OCI-LY7 (cell line): Measurements from ENCODE around the gene SPAAR. TPM values are rescaled to one million over a fixed set of nuclear protein-coding genes. Genes with fewer than 3 reads are reported as not detected.

Source experiments
- BruUV-seq: library from RNA; stranded (reverse); fragments of 400-500 nt; replicated peaks from 2 replicates; lab custom pipeline; 2021; lab: Mats Ljungman, UMichigan
- CTCF ChIA-PET: fragments of 300-600 bp; sonication (Branson Sonifier 250); formaldehyde crosslinking; loops from one replicate; lab custom pipeline; 2022; ENCODE audit warnings: antibody characterized with exemption; ENCODE audit not compliant: unreplicated experiment; lab: Charles Lee
- POLR2A ChIA-PET: fragments of 300-600 bp; sonication (Branson Sonifier 250); formaldehyde crosslinking; loops from one replicate; lab custom pipeline; 2022; ENCODE audit warnings: antibody characterized with exemption; lab: Charles Lee
- DNase-seq: peaks from one replicate; pipeline ENCODE4 v3.0.0-alpha.2; 2015; ENCODE audit warnings: low spot score
- H2AFZ ChIP-seq: fragments of 200-600 bp; sonication (generic), shearing (Covaris generic); 2 replicates; pipeline ENCODE4 v1.6.1; 2014; ENCODE audit warnings: mild to moderate bottlenecking, antibody characterized with exemption, low read length, moderate library complexity
- H3K27ac ChIP-seq: fragments of 200-600 bp; sonication (generic); 2 replicates; pipeline ENCODE4 v1.5.1; 2014; ENCODE audit warnings: mixed run types, low read depth, mild to moderate bottlenecking, moderate library complexity, low read length, inconsistent platforms; ENCODE audit not compliant: poor library complexity, severe bottlenecking
- H3K36me3 ChIP-seq: fragments of 200-600 bp; sonication (generic); 2 replicates; pipeline ENCODE4 v1.6.1; 2014; ENCODE audit warnings: mild to moderate bottlenecking, antibody characterized with exemption, low read length, moderate library complexity, mixed read lengths; ENCODE audit not compliant: insufficient read depth
- H3K4me1 ChIP-seq: fragments of 200-600 bp; sonication (generic); 2 replicates; pipeline ENCODE4 v1.5.1; 2014; ENCODE audit warnings: mild to moderate bottlenecking, low read length; ENCODE audit not compliant: insufficient read depth, poor library complexity, severe bottlenecking
- H3K4me2 ChIP-seq: fragments of 200-600 bp; sonication (generic); 2 replicates; pipeline ENCODE4 v1.6.1; 2014; ENCODE audit warnings: mild to moderate bottlenecking, low read length
- H3K4me3 ChIP-seq: fragments of 200-600 bp; sonication (generic); 2 replicates; pipeline ENCODE4 v1.5.1; 2014; ENCODE audit warnings: mild to moderate bottlenecking, low read depth, low read length; ENCODE audit not compliant: poor library complexity, severe bottlenecking
- H3K79me2 ChIP-seq: fragments of 200-600 bp; sonication (generic); 2 replicates; pipeline ENCODE4 v1.6.1; 2016; ENCODE audit warnings: low read depth, mild to moderate bottlenecking, low read length, moderate library complexity, mixed read lengths; ENCODE audit not compliant: insufficient read depth
- H3K9me2 ChIP-seq: fragments of 200-600 bp; sonication (generic); 2 replicates; pipeline ENCODE4 v1.6.1; 2016; ENCODE audit warnings: mild to moderate bottlenecking, low read length, mixed read lengths; ENCODE audit not compliant: insufficient read depth
- H3K9me3 ChIP-seq: fragments of 200-600 bp; sonication (generic); 2 replicates; pipeline ENCODE4 v1.6.1; 2014; ENCODE audit warnings: mild to moderate bottlenecking, mixed run types, low read length, mixed read lengths
- H4K20me1 ChIP-seq: fragments of 200-600 bp; sonication (generic); 2 replicates; pipeline ENCODE4 v1.6.1; 2014; ENCODE audit warnings: mild to moderate bottlenecking, antibody characterized with exemption, low read length, moderate library complexity, mixed read lengths; ENCODE audit not compliant: insufficient read depth
- EZH2phosphoT487 ChIP-seq: fragments of 200-600 bp; sonication (generic); IDR thresholded peaks from 2 replicates; pipeline ENCODE4 v1.6.1; 2018; ENCODE audit warnings: low read depth, borderline replicate concordance, mild to moderate bottlenecking, mixed run types, antibody characterized with exemption, low read length, moderate library complexity, mixed read lengths
- intact Hi-C: fragments of 100-400 bp; cut with micrococcal nuclease; formaldehyde crosslinking; loops from one replicate; pipeline ENCODE4 v1.10.0; 2022; ENCODE audit not compliant: unreplicated experiment
- total RNA-seq, 2 experiments: library from RNA; depleted of rRNA in 1 of 2; stranded (reverse); fragments of >200 nt in 1 of 2; shearing (Covaris generic) in 1 of 2; gene quantifications; 2 replicates each; pipeline ENCODE4 v1.2.3, GENCODE V29; 2014 to 2022
- TF ChIP-seq, protein P1 (sequence below): fragments of 200-600 bp; sonication (generic); conservative IDR thresholded peaks from 2 replicates; pipeline ENCODE4 v1.5.1; 2014; ENCODE audit warnings: mild to moderate bottlenecking, antibody characterized with exemption, low read length, moderate library complexity, mixed read lengths

Gene SPAAR
- total RNA-seq, 2 experiments from 2014 or later: not detected

DNA sequence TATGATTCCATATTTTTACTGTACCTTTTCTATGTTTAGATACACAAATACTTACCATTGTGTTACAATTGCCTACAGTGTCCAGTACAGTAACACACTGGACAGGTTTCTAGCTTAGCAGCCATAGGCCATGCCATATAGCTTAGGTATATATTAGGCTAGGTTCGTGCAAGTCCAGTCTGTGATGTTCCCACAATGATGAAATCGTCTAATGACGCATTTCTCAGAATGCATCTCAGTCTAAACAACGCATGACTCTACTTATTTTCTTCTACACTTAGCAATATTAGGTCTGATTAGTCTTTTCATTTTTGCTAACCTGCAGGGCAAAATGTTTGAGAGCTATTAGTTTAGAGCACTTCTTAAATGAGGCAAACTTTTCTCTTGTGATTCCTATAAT lies 26.0 kb downstream of the SPAAR start:
- Histone ChIP-seq H4K20me1 (no peaks in the 10 kb centered on the region), H3K27ac (no peak overlapping the region), H3K9me2 (no peaks in the 10 kb centered on the region), H3K4me3 (no peak overlapping the region), H3K9me3 (peaks cover 8% of the 10 kb centered on the region; the same call in 1 of the 2 replicates), H3K79me2 (no peaks in the 10 kb centered on the region), H2AFZ (no peak overlapping the region), H3K4me1 (peaks cover 35% of the 10 kb centered on the region), H3K4me2 (no peak overlapping the region), H3K36me3 (no peaks in the 10 kb centered on the region; the same call in 1 of the 2 replicates)
- ChIA-PET CTCF (interaction anchor here (1.0 kb wide), 1 partner anchor 41 kb away, joined by 3 read pairs; no protein-coding TSS in a partner anchor), POLR2A (interaction anchor here (0.7 kb wide), 1 partner anchor 18 kb away, joined by 3 read pairs; no protein-coding TSS in a partner anchor)
- intact Hi-C loops: no loop called here
- DNase-seq: no peak
- TF ChIP-seq, protein P1, sequence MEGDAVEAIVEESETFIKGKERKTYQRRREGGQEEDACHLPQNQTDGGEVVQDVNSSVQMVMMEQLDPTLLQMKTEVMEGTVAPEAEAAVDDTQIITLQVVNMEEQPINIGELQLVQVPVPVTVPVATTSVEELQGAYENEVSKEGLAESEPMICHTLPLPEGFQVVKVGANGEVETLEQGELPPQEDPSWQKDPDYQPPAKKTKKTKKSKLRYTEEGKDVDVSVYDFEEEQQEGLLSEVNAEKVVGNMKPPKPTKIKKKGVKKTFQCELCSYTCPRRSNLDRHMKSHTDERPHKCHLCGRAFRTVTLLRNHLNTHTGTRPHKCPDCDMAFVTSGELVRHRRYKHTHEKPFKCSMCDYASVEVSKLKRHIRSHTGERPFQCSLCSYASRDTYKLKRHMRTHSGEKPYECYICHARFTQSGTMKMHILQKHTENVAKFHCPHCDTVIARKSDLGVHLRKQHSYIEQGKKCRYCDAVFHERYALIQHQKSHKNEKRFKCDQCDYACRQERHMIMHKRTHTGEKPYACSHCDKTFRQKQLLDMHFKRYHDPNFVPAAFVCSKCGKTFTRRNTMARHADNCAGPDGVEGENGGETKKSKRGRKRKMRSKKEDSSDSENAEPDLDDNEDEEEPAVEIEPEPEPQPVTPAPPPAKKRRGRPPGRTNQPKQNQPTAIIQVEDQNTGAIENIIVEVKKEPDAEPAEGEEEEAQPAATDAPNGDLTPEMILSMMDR: no peak
- no peak for TF ChIP-seq EZH2phosphoT487
- BruUV-seq: no TSS peak

DNA sequence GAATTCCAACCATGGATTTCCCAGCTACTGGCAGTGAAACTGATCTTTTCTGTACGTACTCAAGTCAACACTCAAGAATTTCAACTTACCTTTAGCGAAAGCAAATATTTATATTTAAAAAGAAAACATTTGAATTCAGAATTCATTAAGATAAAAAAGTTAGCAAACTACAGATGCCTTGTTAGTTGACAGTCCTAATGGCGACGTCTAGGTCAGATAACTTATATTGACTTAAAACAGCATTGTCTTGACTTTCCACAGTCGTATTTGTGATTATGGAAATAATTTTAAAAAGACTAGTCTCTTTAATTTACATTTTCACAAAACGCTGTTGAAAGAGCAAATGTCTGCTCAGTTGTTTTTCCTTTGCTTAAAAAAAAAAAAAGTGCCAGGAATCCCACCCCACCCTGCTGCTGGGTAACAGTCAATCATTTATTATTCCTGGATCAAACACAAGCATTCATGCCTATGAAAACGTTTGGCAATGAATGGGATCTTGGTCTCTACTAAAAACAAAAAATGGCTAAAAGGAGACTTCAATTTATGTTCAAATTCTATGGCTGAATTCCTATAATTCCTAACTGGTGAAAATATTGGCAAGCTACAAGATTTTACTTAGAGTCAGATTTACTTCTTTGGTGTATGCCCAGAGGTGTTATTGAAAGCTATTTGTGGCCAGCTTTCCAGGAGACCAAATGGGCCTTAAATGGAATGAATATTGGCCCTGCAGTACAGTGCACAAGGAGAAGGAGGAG lies 26.6 kb downstream of the SPAAR start:
- no TSS peak for BruUV-seq

More for the DNA sequence above, 26.6 kb downstream of the SPAAR start:
- peaks cover 41% of the 10 kb centered on the region for H3K4me1 ChIP-seq
- no peaks in the 10 kb centered on the region for H4K20me1 ChIP-seq
- H3K4me3 ChIP-seq: no peak overlapping the region
- H3K9me3 ChIP-seq: peaks cover 8% of the 10 kb centered on the region; the same call in 1 of the 2 replicates
- H3K9me2 ChIP-seq: no peaks in the 10 kb centered on the region
- H3K27ac ChIP-seq: no peak overlapping the region
- no peak for DNase-seq
- POLR2A ChIA-PET: interaction anchor here (0.9 to 1.5 kb wide), 3 partner anchors 11 to 1019 kb away, joined by 4 to 5 read pairs (median 4); no protein-coding TSS in a partner anchor
- H2AFZ ChIP-seq: no peak overlapping the region
- intact Hi-C loops: no loop called here
- no peaks in the 10 kb centered on the region; the same call in 1 of the 2 replicates for H3K36me3 ChIP-seq
- CTCF ChIA-PET: interaction anchor here (1.0 kb wide), 1 partner anchor 40 kb away, joined by 3 read pairs; no protein-coding TSS in a partner anchor
- no peak overlapping the region for H3K4me2 ChIP-seq
- no peaks in the 10 kb centered on the region for H3K79me2 ChIP-seq
- TF ChIP-seq EZH2phosphoT487: no peak
- TF ChIP-seq, protein P1: no peak
